Kidney glomerular epithelial cell (primary cell): Measurements from ENCODE around the gene CD82.

Experiments used
- DNase-seq: peaks from one replicate; lab custom pipeline; 2025; lab: John Stamatoyannopoulos, UW

The CD82 gene

DNA sequence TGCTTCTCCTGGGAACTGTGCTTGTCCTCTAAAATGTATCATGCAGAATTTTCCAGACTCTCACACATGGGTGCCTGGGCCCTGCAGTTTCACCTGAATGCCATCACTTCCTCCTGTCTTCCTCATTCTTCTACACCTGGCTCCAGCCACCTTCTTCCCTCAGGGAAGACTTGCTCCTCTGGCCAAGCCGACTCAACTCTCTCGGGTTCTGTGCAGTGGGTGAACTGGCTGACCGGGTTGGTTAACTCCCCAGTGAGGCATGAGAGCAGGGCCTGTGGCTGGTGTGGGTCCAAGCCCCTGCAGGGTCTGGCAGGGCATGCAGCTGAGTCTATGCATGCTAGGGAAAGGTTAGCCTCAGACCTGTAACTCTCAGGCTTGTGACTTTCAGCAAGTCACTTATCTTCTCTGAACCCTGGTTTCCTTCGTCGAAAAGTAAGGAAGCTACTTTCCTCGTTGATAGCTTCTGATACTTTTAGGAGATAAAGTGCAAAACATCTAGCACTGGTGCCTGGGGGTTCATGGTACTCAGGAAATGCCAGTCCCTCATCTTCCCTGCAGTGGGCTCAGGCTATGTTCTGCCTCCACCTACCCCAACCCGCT is 11.9 kb downstream of the CD82 start:
- no peak for DNase-seq

DNA sequence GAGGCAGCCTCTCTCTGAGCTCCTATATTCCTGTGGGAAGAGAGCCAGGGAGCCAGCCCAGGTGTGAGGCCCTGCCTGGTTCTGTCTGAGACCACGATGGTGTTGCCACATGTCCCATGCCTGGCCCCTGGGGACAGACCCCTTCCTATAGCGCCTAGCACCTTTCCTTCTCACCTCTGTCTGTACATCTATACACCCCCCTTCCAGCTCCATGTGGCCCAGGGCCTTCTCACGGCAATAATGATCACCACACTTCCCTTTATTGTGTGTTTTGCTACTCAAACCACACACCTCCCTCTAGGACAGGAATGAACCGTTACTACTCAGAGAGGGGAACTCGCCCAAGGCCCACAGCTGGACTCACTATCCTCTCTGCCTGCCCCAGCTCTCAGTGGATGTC is 12.8 kb downstream of the CD82 start:
- DNase-seq, result no peak

- DNase-seq, result no peak
These were observed 13.9 kb downstream of the CD82 start for GRCh38 chr11:44579302-44579761.

DNA sequence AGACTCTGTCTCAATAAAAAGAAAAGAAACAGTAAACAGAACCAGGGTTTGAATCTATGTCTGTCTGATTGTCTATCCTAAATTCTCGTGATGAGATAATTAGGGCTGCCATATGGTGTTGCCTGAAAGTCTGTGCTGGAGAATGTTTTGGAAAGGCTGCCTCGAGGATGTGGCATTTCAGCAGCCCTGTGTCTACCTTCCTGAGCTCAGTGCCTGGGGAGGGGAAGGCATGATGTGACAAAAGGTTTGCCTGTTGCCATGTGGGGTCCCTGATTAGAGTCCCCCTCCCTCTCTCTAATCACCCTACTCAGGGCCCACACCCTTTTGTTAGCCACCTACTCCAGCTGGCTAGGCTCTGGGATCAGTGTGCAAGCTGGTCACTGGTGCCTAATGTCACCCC is 15.2 kb downstream of the CD82 start:
- DNase-seq, result no peak

DNA sequence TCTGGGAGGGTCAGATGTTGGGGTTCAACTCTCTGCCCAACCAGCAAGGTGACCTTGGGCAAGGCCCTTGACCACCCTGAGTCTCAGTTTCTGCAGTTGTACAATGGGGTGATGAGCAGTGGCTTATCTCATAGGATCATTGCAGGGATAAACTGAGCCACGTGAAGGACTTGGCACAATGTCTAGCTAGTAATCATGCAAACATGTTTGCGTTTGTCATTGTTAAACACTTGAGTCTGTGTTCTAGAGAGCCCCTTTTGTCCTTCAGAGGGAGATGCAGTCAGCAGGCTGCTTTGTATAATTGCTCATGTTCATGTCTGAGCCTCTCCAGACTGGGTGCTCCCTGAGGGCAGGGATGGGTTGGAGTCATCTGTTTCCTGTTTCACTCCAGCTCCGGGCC is 15.8 kb downstream of the CD82 start:
- no peak for DNase-seq

DNA sequence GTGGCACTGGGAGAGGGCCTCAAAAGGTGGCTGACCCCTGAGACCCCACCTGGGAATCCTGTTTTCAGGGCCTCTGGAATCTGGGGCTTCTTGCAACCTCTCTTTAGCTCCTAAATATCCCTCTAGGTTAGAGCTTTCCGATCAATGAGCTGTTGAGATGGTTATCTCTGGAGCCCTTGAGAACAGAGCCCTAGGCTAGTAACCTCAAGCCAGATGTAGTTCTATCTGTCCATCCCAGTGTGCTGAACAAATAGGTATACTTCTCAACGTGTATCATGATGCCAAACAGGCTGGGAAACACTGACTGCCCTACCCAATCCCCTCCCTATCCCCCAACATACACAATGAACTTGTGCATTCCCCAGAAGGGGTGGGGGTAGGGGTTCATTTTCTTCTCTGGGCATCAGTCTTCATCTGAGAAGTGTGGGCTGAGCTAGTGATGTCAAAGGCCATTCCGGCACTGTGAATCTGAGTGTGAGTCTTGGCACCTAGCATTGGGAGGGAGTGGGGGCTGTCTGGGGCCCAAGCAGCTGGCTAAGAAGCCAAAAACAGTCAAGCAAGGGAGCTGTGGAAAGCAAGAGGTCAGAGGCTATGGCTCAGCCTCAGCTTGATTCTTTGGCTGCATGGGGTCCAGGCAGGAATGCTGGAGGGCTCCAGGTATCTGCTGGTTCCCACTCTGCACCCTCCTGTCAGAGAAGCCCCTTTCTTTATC is 17.3 kb downstream of the CD82 start:
- no peak for DNase-seq

- no peak for DNase-seq
These were observed 17.8 kb downstream of the CD82 start for GRCh38 chr11:44583353-44583669.

DNA sequence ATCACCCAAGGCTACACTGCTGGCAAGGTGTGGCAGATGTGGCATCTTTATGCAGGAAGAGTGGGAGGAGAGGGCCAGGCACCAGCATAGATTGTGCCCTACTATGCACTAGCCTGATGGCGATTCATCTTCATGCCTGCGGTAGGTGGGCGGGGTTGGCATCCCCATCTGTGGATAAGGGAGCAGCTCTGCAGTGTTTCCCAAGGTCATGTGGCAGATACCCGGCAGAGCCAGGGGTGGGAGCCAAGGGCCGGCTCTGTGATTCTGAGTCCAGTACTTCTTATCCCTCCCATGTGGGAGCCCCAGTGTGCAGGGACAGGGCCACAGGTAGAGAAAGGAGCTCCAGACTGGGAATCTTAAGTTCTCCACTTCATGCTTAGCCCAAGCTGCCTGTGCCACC is 20.0 kb downstream of the CD82 start:
- DNase-seq, result no peak

GRCh38 chr11:44589301-44589700 is 23.8 kb downstream of the CD82 start:
- peak; percentile 88 for DNase-seq

- peak; percentile 30 for DNase-seq
These were observed 25.3 kb downstream of the CD82 start for GRCh38 chr11:44590769-44591168.

GRCh38 chr11:44591557-44591956 is 26.1 kb downstream of the CD82 start:
- no peak for DNase-seq

DNA sequence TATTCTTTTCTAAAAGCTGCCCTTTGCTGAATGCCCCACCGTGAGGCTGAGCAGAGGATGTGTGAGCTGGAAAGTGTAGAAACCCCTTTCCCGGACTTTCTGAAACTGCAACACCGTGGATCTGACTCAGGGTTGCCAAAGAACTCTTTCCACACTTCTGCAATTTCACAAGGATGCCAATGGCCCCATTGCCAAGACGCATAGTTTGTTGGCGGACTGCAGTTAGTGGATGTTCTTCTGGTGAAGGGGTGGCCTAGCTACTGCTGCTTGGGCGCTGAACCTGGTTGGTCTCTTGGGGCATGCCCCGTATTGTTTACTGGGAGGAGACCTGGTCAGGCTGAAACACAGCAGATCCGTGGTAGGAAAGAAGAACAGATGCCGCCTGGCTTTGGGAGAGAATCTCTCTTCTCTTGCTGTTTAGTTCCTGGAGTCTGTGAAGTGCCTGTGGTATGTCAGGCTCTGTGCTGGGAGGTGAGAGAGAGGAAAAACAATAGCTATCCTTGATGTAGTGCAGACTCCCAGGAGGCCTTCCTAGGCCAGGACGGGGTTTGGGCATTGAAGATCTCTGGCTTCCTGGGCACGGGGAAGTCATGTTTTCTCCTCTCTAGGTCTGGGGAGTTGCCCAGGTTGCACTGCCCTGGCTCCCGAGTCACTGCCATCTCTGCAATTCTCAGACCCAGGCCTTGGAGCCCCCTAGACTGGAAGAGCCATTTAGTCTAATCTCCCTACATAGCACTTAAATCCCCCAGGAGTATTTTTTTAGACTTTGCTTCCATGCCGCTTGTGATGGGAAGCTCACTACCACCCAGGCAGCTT is 26.9 kb downstream of the CD82 start:
- DNase-seq, result no peak

- DNase-seq, result no peak
These were observed 27.8 kb downstream of the CD82 start for GRCh38 chr11:44593251-44593650.

DNA sequence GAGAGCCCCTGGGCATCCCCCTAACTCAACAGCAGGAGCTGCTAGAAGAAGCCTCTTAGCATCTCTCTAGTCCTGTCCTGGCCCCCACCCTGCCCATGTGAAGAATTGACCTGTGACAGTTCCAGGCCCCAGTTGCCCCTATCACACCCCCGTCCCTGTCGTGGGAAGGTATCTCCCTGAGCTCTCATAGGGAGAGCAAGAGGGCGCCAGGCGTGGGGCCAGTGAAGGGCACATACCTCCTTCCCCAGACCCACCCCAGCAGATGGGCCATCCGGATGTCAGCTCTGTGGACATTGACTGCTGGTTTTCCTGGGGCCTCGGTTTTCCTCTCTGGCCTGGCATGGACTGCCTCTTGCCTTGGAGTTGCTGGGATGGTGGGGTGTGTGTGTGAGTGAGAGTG is 29.5 kb downstream of the CD82 start:
- no peak for DNase-seq

DNA sequence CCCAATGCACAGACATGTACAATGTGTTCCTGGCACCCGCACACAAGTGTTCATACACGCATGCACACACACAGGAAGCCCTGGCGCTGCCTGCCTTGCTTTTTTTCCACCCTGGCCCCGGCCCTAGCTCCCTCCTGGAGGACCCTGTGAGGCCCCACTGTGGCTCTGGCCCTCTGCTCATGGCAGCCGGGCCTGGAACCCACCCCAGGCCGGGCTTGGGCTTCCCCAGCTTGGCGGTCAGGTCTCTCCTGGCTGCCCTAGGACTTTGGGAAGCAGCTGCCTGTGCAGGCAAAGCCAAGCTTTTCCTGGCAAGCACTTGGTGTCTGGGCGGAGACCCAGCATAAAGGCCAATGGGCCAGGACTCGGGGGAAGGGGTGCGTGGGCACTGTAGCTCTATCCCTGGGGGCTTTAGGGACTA is 30.5 kb downstream of the CD82 start:
- no peak for DNase-seq

- DNase-seq, result no peak
These were observed 31.2 kb downstream of the CD82 start for GRCh38 chr11:44596525-44597276.

DNA sequence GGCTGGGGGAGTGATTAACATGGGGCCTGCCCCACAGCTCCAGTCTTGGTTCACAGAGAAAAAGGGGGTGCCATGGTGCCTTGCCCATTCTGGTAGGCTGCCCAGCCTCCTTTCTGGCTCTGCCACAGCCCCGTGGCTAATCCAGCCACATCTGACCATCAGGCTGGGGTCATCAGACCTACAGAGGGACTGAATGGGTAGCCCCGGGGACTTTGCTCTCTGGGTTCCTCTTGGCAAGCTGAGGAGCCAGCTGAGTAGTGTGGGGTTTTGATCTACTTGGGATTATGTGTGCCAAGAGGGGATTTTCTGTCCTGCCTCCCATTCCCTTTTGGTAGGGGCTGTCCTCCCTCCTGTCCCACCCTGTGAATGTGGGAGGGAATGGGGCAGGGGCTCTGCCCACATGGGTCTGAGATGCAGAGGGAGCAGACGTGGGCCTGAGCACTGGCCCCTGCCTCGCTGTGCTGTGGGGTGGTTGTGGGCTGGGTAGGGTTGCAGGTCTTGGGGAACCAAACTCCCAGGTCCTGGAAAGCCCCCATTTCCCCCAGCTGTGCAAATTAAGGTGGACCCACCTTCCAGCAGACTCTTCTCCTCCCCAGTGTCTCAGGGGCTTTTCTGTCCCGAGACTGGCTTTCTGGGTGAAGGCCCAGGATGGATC is 32.0 kb downstream of the CD82 start:
- DNase-seq, result no peak

GRCh38 chr11:44598831-44599230 is 33.4 kb downstream of the CD82 start:
- DNase-seq, result no peak

DNA sequence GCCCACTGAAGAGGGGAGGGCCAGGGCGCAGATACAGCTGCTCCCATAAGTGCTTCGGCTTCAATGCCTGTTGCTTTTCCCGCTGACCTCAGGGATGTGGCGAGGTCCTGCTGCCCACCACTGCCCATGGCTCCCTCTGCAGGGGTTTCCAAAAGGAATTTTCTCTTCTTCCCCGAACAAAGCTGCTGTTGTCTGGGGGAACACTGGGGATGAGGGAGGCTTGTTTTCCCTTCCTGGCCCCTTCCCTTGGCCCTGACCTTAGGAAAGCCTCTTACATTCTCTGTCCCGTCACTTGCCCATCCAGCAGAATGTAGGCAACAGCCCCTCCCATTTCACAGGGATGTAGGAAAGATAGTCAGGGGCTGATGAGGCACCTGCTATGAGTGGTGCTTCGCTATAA is 34.8 kb downstream of the CD82 start:
- DNase-seq, result no peak

- no peak for DNase-seq
These were observed 35.4 kb downstream of the CD82 start for GRCh38 chr11:44600839-44601383.

- DNase-seq, result no peak
These were observed 36.3 kb downstream of the CD82 start for GRCh38 chr11:44601471-44602370.
